ENCODE data around the gene SV2C.

SV2C gene

GRCh38 chr5:76379855-76380254 is 296.7 kb downstream of the SV2C start:
- no peak for DNase-seq (ENCODE audit: low read depth in 2 of 2)

- no peak for DNase-seq (ENCODE audit: low read depth in 2 of 2)
Observed at GRCh38 chr5:76380346-76381066, 297.3 kb downstream of the SV2C start.

GRCh38 chr5:76383126-76383832 is 300.1 kb downstream of the SV2C start:
- no peak for DNase-seq (ENCODE audit: low read depth in 2 of 2)

- DNase-seq (ENCODE audit: low read depth in 2 of 2), result no peak
Observed at GRCh38 chr5:76384189-76384588, 301.0 kb downstream of the SV2C start.

GRCh38 chr5:76384705-76385104 is 301.5 kb downstream of the SV2C start:
- no peak for DNase-seq (ENCODE audit: low read depth in 2 of 2)

GRCh38 chr5:76385540-76385939 is 302.4 kb downstream of the SV2C start:
- no peak for DNase-seq (ENCODE audit: low read depth in 2 of 2)

GRCh38 chr5:76386360-76386759 is 303.2 kb downstream of the SV2C start:
- no peak for DNase-seq (ENCODE audit: low read depth in 2 of 2)

GRCh38 chr5:76388236-76388635 is 305.1 kb downstream of the SV2C start:
- no peak for DNase-seq (ENCODE audit: low read depth in 2 of 2)

- no peak for DNase-seq (ENCODE audit: low read depth in 2 of 2)
Observed at GRCh38 chr5:76388791-76389512, 305.8 kb downstream of the SV2C start.

- DNase-seq (ENCODE audit: low read depth in 2 of 2), result no peak
Observed at GRCh38 chr5:76389513-76390154, 306.5 kb downstream of the SV2C start.

GRCh38 chr5:76391014-76391413 is 307.8 kb downstream of the SV2C start:
- DNase-seq (ENCODE audit: low read depth in 2 of 2), result no peak

- no peak for DNase-seq (ENCODE audit: low read depth in 2 of 2)
Observed at GRCh38 chr5:76393035-76393680, 310.0 kb downstream of the SV2C start.

- no peak for DNase-seq (ENCODE audit: low read depth in 2 of 2)
Observed at GRCh38 chr5:76397200-76397599, 314.0 kb downstream of the SV2C start.

- no peak for DNase-seq (ENCODE audit: low read depth in 2 of 2)
Observed at GRCh38 chr5:76399268-76399667, 316.1 kb downstream of the SV2C start.

GRCh38 chr5:76400466-76400865 is 317.3 kb downstream of the SV2C start:
- DNase-seq (ENCODE audit: low read depth in 2 of 2), result no peak

GRCh38 chr5:76401801-76402250 is 318.6 kb downstream of the SV2C start:
- peak in 1 of 2 donors; percentile 8 for DNase-seq (ENCODE audit: low read depth in 2 of 2)

- peak; percentile 36 to 58 for DNase-seq (ENCODE audit: low read depth in 2 of 2)
Observed at GRCh38 chr5:76402251-76402885, 319.2 kb downstream of the SV2C start.

GRCh38 chr5:76402886-76403765 is 319.9 kb downstream of the SV2C start, which contains the start of gene IQGAP2:
Gene IQGAP2 (plus strand): TSS chr5:76403285. CDS start chr5:76403546, 261 bp downstream.
- DNase-seq (ENCODE audit: low read depth in 2 of 2), result peak; percentile 53 to 57
